ENCODE measurements around the gene PLB1.

PLB1 gene

DNA sequence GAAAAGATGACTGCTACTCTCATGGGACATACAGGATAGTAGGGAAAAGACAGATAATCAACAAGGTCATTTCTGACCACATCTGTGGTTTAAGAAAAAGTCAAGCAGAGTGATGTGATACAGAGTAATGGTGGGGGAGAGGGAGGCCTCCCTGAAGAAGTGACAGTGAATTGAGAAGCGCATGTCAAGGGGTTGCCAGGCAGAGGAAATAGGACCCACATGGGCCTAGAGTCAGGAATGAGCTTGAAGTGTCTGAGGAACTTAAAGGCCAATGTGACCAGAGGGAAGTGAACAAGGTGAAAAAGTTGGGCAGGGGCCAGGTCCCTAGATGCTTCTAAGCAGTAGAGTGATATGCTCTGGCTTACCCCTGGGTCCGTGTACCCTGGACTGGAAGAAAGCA lies 142.2 kb downstream of the PLB1 start:
- ChIA-PET CTCF (no interaction called here), POLR2A (no interaction called here)
- TF ChIP-seq, protein P1, sequence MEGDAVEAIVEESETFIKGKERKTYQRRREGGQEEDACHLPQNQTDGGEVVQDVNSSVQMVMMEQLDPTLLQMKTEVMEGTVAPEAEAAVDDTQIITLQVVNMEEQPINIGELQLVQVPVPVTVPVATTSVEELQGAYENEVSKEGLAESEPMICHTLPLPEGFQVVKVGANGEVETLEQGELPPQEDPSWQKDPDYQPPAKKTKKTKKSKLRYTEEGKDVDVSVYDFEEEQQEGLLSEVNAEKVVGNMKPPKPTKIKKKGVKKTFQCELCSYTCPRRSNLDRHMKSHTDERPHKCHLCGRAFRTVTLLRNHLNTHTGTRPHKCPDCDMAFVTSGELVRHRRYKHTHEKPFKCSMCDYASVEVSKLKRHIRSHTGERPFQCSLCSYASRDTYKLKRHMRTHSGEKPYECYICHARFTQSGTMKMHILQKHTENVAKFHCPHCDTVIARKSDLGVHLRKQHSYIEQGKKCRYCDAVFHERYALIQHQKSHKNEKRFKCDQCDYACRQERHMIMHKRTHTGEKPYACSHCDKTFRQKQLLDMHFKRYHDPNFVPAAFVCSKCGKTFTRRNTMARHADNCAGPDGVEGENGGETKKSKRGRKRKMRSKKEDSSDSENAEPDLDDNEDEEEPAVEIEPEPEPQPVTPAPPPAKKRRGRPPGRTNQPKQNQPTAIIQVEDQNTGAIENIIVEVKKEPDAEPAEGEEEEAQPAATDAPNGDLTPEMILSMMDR (IDR thresholded peaks at IDR 0.05; ENCODE audit: insufficient read depth, low read length, missing control alignments) = no peak
- H3K4me3 ChIP-seq (ENCODE audit: low read depth, low read length) = no peak overlapping the region
- DNase-seq (ENCODE audit: low read depth, low spot score) = no peak

DNA sequence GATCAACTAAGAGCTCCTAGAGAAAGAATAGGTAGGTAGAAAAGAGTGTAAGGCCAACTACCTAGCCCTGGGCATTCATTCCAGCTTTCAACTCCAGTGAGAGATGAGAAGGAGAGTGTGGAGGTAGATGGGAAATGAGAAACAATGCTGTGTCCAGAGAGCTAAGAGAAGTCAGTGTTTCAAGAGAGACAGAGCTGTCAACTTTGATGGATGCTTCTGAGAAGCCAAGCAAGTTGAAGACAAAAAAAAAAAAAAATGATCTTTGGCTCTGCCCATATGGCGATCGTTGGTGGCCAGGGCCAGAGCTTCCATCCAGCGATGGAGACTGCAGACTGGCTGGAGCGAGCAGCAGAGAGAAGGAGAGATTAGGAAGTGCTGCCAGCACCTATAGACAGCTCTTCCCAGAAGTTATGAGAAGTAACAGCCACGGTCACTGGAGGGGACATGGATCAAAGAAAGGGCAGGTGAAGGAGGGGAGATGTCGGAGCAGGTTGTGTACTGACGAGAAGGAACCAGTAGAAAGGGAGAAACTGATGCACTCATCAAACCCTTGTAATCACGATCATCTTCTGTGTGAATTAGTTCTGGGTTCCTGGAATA lies 143.3 kb downstream of the PLB1 start:
- no peak overlapping the region for H3K4me3 ChIP-seq (ENCODE audit: low read depth, low read length)
- ChIA-PET POLR2A (interaction anchor here (0.6 kb wide), 1 partner anchor 43 kb away, joined by 3 read pairs; no protein-coding TSS in a partner anchor), CTCF (no interaction called here)
- TF ChIP-seq, protein P1 (IDR thresholded peaks at IDR 0.05; ENCODE audit: insufficient read depth, low read length, missing control alignments) = no peak
- no peak for DNase-seq (ENCODE audit: low read depth, low spot score)

DNA sequence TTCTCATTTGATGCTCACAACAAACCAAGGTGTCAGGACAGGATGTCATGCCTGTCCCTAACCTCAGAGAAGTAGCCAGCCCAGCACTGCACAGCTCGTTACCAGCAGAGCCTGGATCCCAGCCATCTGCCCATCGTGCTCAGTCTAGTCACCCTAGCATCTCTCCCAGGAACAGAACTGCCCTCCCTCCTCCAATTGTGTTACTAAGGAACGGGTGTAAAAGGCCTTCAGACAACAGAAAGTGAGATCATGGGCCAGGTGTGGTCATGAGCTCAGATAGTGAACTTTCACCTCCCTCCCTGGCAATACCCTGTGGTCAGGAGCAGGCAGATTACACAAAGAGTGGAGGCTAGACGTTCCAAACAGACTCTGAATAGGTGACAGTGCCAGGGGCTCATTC lies 144.0 kb downstream of the PLB1 start:
- CTCF ChIA-PET = no interaction called here
- POLR2A ChIA-PET = interaction anchor here (0.6 kb wide), 1 partner anchor 42 kb away, joined by 3 read pairs; no protein-coding TSS in a partner anchor
- DNase-seq (ENCODE audit: low read depth, low spot score) = no peak
- no peak overlapping the region for H3K4me3 ChIP-seq (ENCODE audit: low read depth, low read length)
- TF ChIP-seq, protein P1 (IDR thresholded peaks at IDR 0.05; ENCODE audit: insufficient read depth, low read length, missing control alignments) = no peak

DNA sequence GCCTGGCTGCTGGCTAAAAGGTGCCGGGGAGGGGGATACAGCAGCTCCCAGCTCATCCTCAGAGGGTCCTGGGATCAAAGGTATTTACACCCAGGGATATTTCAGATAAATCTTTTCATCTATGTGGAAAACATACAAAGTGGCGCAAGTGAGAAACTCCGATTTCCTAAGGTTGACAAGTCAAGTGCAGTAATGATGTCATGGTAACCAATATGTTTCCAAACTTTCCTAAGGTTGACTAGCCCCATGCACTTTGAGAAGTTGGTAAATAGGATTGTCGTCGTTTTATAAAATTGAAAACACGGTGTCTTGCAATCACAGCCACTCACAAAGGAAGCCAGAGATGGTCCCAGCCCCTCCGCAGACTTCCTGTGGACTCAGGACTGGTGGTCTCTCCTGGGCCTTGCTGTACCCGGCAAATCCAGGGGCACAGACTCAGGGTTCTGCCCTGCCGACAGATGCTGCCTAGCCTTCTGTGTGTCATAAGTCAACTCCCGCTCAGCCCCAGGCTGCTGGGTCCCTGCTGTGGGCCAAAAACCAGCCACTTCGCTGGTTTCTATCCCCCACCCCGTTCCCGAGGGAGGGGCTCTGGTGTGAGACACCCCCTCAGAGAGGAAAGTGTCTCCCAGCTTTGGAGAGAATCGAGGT lies 144.5 kb downstream of the PLB1 start:
- CTCF ChIA-PET = no interaction called here
- no peak overlapping the region for H3K4me3 ChIP-seq (ENCODE audit: low read depth, low read length)
- no peak for DNase-seq (ENCODE audit: low read depth, low spot score)
- POLR2A ChIA-PET = no interaction called here
- TF ChIP-seq, protein P1 (IDR thresholded peaks at IDR 0.05; ENCODE audit: insufficient read depth, low read length, missing control alignments) = no peak

DNA sequence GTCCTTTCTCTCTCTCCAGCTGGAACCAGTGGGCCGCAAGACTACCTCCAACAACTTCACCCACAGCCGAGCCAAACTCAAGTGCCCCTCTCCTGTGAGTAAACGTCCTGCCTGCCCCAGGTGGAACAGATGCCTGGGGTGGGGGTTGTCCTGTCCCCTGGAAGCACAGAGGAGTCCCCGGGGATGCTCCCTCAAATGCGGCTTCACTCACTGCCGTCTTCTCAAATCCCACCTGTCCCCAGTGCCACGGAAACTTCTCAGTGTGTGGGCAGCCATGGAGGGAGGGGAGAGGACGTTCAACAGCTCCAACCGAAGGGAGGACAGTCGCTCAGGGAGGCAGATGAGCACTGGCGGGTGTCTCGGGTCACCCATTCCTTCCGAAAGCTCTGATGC lies 145.0 kb downstream of the PLB1 start:
- no peak for DNase-seq (ENCODE audit: low read depth, low spot score)
- TF ChIP-seq, protein P1 (IDR thresholded peaks at IDR 0.05; ENCODE audit: insufficient read depth, low read length, missing control alignments) = no peak
- H3K4me3 ChIP-seq (ENCODE audit: low read depth, low read length) = no peak overlapping the region
- ChIA-PET CTCF (no interaction called here), POLR2A (no interaction called here)

DNA sequence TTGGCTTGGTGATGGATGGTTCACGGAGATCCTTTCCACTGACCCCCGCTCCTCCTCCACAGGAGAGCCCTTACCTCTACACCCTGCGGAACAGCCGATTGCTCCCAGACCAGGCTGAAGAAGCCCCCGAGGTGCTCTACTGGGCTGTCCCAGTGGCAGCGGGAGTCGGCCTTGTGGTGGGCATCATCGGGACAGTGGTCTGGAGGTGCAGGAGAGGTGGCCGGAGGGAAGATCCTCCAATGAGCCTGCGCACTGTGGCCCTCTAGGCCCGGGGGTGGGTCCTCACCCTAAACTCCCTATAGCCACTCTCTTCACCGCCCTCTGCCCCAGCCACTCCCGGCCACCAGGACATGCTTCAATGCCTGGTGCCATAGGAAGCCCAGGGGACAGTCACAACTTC lies 146.9 kb downstream of the PLB1 start:
- no peak for DNase-seq (ENCODE audit: low read depth, low spot score)
- ChIA-PET POLR2A (no interaction called here), CTCF (interaction anchor here (0.9 to 1.4 kb wide), 2 partner anchors 8 to 21 kb away, joined by 3 to 5 read pairs; no protein-coding TSS in a partner anchor)
- TF ChIP-seq, protein P1 (IDR thresholded peaks at IDR 0.05; ENCODE audit: insufficient read depth, low read length, missing control alignments) = no peak
- H3K4me3 ChIP-seq (ENCODE audit: low read depth, low read length) = no peak overlapping the region

All from AG04449 (cell line).